Measurements from ENCODE around the gene PAX8.

- TF ChIP-seq POLR2AphosphoS5 (IDR thresholded peaks at IDR 0.05), result no peak
- TF ChIP-seq CTCF (IDR thresholded peaks at IDR 0.05), result no peak
Observed at GRCh38 chr2:113260991-113261390, 17.7 kb downstream of the PAX8 start.

Measured in stomach (tissue), 4 donors.